Adipocyte (in vitro differentiated cells): Measurements from ENCODE around the gene INSYN1.

Source experiments
- DNase-seq: peaks from one replicate; pipeline ENCODE4 v3.0.0-alpha.2; 2015; ENCODE audit warnings: low read depth
- H3K27me3 ChIP-seq: replicated peaks from 2 replicates; pipeline ENCODE4 v1.7.0; 2013; ENCODE audit warnings: mild to moderate bottlenecking, low read length, moderate library complexity; ENCODE audit not compliant: control insufficient read depth, insufficient read depth
- H3K36me3 ChIP-seq: 2 replicates; pipeline ENCODE4 v1.7.0; 2013; ENCODE audit warnings: low read length, mild to moderate bottlenecking, moderate library complexity; ENCODE audit not compliant: control insufficient read depth, insufficient read depth, severe bottlenecking
- H3K4me1 ChIP-seq: 2 replicates; pipeline ENCODE4 v1.7.0; 2013; ENCODE audit warnings: mild to moderate bottlenecking, low read length, moderate library complexity; ENCODE audit not compliant: control insufficient read depth, insufficient read depth
- H3K4me3 ChIP-seq: 2 replicates; pipeline ENCODE4 v1.7.0; 2013; ENCODE audit warnings: mild to moderate bottlenecking, low read length, moderate library complexity
- H3K9ac ChIP-seq: 2 replicates; pipeline ENCODE4 v1.7.0; 2013; ENCODE audit warnings: mild to moderate bottlenecking, low read length, moderate library complexity
- H3K9me3 ChIP-seq: 2 replicates; pipeline ENCODE4 v1.7.0; 2013; ENCODE audit warnings: mild to moderate bottlenecking, low read length, moderate library complexity; ENCODE audit not compliant: control insufficient read depth

The INSYN1 gene

DNA sequence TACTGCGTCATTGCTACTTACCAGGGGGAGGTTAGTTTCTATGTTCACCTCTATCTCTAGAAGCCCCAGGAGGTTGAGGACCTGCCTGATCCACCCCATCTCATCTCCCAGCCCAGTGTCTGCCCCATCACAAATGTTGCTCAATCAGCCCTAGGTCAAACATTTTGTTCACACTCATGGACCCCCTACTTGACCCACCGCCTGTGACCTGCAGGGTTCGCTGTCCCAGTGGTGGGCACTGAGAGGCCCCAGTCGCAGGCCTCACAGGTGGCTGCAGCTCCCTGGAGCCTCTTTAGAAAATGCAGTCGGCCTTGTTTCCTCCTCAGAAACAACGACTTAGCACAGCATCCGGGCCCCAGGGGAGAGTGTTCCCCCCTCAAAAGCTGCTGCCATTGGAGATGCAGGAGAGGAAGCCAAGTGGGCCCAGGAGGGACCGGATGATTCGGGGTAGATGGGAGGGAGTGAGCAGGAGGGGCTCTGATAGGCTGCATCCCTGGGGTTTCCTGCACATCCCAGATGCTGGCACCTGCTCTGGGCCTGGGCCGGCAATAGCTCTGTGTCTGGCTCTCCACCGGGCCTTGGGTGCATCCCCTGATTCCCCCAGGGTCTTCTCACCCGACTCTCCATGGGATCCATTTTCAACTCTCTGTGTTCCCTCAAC is 18.4 kb upstream of the INSYN1 start:
- DNase-seq = no peak
- Histone ChIP-seq H3K27me3 (peaks cover 46% of the 10 kb centered on the region), H3K4me3 (no peak overlapping the region), H3K4me1 (no peaks in the 10 kb centered on the region), H3K9ac (no peak overlapping the region), H3K9me3 (no peaks in the 10 kb centered on the region), H3K36me3 (no peaks in the 10 kb centered on the region)

GRCh38 chr15:73770050-73770449 is 16.9 kb upstream of the INSYN1 start:
- Histone ChIP-seq H3K4me3 (no peak overlapping the region), H3K4me1 (no peaks in the 10 kb centered on the region), H3K9ac (no peak overlapping the region), H3K36me3 (no peaks in the 10 kb centered on the region), H3K27me3 (peaks cover 60% of the 10 kb centered on the region), H3K9me3 (no peaks in the 10 kb centered on the region)
- DNase-seq = no peak

- DNase-seq = no peak
- no peak overlapping the region for H3K9ac ChIP-seq
- no peak overlapping the region for H3K4me3 ChIP-seq
- H3K9me3 ChIP-seq = no peaks in the 10 kb centered on the region
- H3K4me1 ChIP-seq = no peaks in the 10 kb centered on the region
- H3K27me3 ChIP-seq = peaks cover 73% of the 10 kb centered on the region
- no peaks in the 10 kb centered on the region for H3K36me3 ChIP-seq
Observed at GRCh38 chr15:73767806-73768501, 14.8 kb upstream of the INSYN1 start.

DNA sequence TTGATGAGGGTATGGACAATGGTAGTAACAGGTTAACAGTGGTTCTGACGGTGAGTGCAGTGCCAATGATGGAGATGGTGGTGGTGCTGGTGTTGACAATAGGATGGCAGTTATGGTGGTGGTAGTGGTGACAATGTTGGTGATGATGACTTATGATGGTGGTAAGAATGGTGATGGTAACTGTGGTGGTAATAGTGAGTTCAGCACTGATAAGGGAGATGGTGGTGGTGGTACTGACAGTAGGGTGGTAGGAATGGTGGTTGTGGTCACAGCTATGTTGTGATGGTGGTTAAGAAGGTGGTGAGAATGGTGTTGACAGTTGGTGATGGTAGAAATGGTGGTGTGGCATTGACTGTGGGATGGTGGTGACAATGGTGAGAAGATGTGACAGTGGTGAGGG is 13.4 kb upstream of the INSYN1 start:
- Histone ChIP-seq H3K4me1 (no peaks in the 10 kb centered on the region), H3K9me3 (no peaks in the 10 kb centered on the region), H3K36me3 (no peaks in the 10 kb centered on the region), H3K27me3 (peaks cover 76% of the 10 kb centered on the region), H3K9ac (no peak overlapping the region), H3K4me3 (no peak overlapping the region)
- DNase-seq = no peak

GRCh38 chr15:73765778-73766177 is 12.6 kb upstream of the INSYN1 start:
- Histone ChIP-seq H3K4me1 (no peaks in the 10 kb centered on the region), H3K9ac (no peak overlapping the region), H3K36me3 (no peaks in the 10 kb centered on the region), H3K4me3 (no peak overlapping the region), H3K9me3 (no peaks in the 10 kb centered on the region), H3K27me3 (peaks cover 77% of the 10 kb centered on the region)
- DNase-seq = no peak

- H3K9ac ChIP-seq = no peak overlapping the region
- peaks cover 76% of the 10 kb centered on the region for H3K27me3 ChIP-seq
- H3K4me3 ChIP-seq = no peak overlapping the region
- no peaks in the 10 kb centered on the region for H3K36me3 ChIP-seq
- no peaks in the 10 kb centered on the region for H3K9me3 ChIP-seq
- H3K4me1 ChIP-seq = no peaks in the 10 kb centered on the region
- no peak for DNase-seq
Observed at GRCh38 chr15:73763931-73764330, 10.8 kb upstream of the INSYN1 start.

- H3K36me3 ChIP-seq = no peaks in the 10 kb centered on the region
- H3K9me3 ChIP-seq = no peaks in the 10 kb centered on the region
- H3K4me1 ChIP-seq = no peaks in the 10 kb centered on the region
- H3K27me3 ChIP-seq = peaks cover 75% of the 10 kb centered on the region
- no peak overlapping the region for H3K4me3 ChIP-seq
- H3K9ac ChIP-seq = no peak overlapping the region
- DNase-seq = no peak
Observed at GRCh38 chr15:73760330-73761329, 7.5 kb upstream of the INSYN1 start.

- peaks cover 54% of the 10 kb centered on the region for H3K27me3 ChIP-seq
- no peak overlapping the region for H3K4me3 ChIP-seq
- no peaks in the 10 kb centered on the region for H3K36me3 ChIP-seq
- no peaks in the 10 kb centered on the region for H3K9me3 ChIP-seq
- no peak for DNase-seq
- H3K4me1 ChIP-seq = no peaks in the 10 kb centered on the region
- H3K9ac ChIP-seq = no peak overlapping the region
Observed at GRCh38 chr15:73758461-73758860, 5.3 kb upstream of the INSYN1 start.

DNA sequence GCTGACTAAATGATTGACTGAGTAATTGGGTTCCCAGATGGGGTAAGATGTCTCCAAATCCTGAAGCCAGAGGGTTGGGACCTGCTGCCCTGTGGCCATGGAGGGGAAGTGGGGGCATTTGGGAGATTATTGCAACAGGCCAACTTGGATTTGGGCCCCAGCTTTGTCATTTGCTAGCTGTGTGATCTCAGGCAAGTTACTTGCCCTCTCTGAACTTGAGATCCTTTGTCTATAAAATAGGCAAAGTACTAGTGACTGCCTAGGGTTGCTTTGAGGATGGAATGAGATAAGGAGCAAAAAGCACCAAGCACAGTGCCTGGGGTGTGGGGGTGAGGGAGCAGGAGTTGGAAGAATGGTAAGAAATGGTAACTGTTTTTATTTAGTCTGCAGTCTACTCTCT is 4.4 kb upstream of the INSYN1 start:
- Histone ChIP-seq H3K4me1 (no peaks in the 10 kb centered on the region), H3K9ac (no peak overlapping the region), H3K27me3 (peaks cover 52% of the 10 kb centered on the region), H3K9me3 (no peaks in the 10 kb centered on the region), H3K36me3 (no peaks in the 10 kb centered on the region), H3K4me3 (no peak overlapping the region)
- DNase-seq = no peak

DNA sequence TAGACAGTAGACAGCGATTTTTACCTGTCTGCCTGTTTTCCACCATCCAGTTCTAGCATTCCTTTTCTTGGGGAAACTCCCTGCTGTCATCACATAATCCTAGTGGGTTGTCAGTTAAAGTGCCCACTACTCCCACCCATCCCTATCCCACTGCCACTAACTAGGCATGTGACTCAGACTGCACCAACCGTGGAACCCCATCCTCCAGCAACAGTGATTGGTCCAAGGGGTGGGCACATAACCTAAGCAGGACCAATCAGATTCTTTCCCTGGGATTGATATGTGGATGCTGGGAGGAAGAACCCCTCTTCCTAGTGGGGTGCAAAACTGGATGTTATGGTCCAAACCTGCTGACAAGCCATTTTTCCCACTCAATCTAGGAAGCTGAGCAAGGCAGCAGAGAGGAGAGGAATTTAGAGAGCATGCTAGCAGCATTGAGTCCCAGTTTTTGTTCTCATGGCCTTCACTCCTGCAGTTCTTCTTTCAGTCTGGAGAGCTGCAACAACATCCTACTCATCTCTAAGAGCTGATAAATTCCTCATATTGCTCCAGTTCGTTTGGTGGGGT is 3.9 kb upstream of the INSYN1 start:
- Histone ChIP-seq H3K9me3 (no peaks in the 10 kb centered on the region), H3K4me1 (no peaks in the 10 kb centered on the region), H3K36me3 (no peaks in the 10 kb centered on the region), H3K9ac (no peak overlapping the region), H3K4me3 (no peak overlapping the region), H3K27me3 (peaks cover 47% of the 10 kb centered on the region)
- no peak for DNase-seq

DNA sequence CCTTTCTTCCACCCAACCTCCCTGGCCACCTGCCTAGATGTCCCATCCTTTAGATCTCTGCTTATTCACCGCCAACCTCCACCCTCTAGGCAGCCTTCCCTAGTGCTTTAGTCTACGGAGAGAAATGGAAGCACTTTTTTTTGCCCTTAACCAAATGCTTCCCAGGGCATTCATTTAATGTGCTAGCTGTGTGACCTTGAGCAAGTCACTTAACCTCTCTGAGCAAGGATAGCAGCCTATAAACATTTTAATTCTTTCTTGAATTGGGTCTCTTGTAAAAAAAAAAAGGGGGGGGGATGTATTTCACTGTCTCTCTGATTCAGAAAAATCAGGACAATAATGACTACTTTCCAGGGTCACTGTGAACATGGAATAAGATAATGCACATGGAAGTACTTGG is 3.2 kb upstream of the INSYN1 start:
- peaks cover 40% of the 10 kb centered on the region for H3K27me3 ChIP-seq
- H3K36me3 ChIP-seq = no peaks in the 10 kb centered on the region
- H3K9me3 ChIP-seq = no peaks in the 10 kb centered on the region
- DNase-seq = no peak
- H3K4me3 ChIP-seq = no peak overlapping the region
- H3K9ac ChIP-seq = no peak overlapping the region
- peaks cover 3% of the 10 kb centered on the region for H3K4me1 ChIP-seq
